SU-DHL-6 (cell line): ENCODE measurements around the gene NTHL1.

Source experiments
- EZH2phosphoT487 ChIP-seq: fragments of 200-600 bp; sonication (generic), shearing (Covaris generic); conservative IDR thresholded peaks from 2 replicates; pipeline ENCODE4 v1.6.1; 2018; ENCODE audit warnings: mild to moderate bottlenecking, antibody characterized with exemption, low read length, moderate library complexity, mixed read lengths
- TF ChIP-seq, protein P1 (sequence below): fragments of 200-600 bp; sonication (generic); IDR thresholded peaks from one replicate; pipeline ENCODE4 v1.5.1; 2017; ENCODE audit warnings: antibody characterized with exemption, mild to moderate bottlenecking, low read length, moderate library complexity; ENCODE audit not compliant: insufficient read depth, poor library complexity, severe bottlenecking

DNA sequence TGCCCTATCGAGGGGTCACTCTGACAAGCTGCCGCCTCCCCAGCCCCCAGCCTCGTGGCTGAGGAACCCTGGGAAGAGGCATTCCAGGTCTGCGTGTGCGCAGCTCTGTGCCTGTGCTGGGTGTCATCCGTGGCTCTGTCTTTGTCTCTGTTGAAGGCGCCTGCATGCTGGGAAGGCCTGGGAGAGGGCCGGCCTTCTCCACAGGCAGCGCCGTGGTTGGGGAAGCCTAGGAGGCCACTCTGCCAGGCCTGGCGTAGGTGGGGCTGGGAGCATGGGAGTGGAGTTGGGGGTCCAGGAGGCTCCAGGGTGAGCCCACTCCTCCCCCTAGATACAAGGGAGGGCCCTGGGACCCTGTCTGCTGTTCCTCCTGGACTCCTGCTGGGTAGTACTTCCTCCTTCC lies 17.6 kb downstream of the NTHL1 start:
- TF ChIP-seq, protein P1, sequence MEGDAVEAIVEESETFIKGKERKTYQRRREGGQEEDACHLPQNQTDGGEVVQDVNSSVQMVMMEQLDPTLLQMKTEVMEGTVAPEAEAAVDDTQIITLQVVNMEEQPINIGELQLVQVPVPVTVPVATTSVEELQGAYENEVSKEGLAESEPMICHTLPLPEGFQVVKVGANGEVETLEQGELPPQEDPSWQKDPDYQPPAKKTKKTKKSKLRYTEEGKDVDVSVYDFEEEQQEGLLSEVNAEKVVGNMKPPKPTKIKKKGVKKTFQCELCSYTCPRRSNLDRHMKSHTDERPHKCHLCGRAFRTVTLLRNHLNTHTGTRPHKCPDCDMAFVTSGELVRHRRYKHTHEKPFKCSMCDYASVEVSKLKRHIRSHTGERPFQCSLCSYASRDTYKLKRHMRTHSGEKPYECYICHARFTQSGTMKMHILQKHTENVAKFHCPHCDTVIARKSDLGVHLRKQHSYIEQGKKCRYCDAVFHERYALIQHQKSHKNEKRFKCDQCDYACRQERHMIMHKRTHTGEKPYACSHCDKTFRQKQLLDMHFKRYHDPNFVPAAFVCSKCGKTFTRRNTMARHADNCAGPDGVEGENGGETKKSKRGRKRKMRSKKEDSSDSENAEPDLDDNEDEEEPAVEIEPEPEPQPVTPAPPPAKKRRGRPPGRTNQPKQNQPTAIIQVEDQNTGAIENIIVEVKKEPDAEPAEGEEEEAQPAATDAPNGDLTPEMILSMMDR, result no peak
- TF ChIP-seq EZH2phosphoT487, result no peak
